HS-27A (cell line): ENCODE measurements around the gene VEGFB.
"Not testable (repeated sequence)": the region's sequence is repeated elsewhere in the genome, so short reads cannot be mapped to it uniquely, and the experiment has no call there.

Experiments
- DNase-seq: peaks from one replicate; pipeline ENCODE4 v3.0.0-alpha.2; 2012; ENCODE audit warnings: low read depth, missing footprints

The VEGFB gene

GRCh38 chr11:64232182-64232966, 2.0 kb upstream of the VEGFB start:
- no peak for DNase-seq

GRCh38 chr11:64232967-64233315, 1.4 kb upstream of the VEGFB start:
- DNase-seq = no peak

DNA sequence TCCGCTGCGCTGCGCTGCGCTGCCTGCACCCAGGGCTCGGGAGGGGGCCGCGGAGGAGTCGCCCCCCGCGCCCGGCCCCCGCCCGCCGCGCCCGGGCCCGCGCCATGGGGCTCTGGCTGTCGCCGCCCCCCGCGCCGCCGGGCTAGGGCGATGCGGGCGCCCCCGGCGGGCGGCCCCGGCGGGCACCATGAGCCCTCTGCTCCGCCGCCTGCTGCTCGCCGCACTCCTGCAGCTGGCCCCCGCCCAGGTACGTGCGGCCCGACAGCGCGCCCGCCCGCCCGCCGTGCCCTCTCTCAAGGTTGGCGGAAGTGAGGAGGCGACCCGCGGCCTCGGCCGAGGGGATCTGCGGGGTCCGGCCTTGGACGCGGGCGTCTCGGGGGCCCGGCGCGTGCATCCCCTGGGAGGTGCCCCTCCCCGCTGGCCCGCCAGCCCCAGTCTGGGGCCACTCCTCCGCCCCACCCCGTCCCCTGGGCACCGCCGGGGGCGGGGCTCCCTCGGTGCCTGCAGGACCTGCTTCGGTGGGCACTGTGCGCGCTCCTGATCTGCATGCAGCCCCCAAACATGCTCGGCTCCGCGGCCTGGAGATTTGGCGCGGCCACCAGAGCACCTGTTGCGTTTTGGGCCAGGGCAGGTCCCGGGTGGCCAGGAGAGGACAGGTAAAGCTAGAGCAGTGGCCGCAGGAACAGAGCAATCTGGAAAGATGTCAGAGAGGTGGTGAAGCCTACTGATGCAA, 429 bp downstream of the VEGFB start:
- DNase-seq = no peak

GRCh38 chr11:64235437-64236161, 1.2 kb downstream of the VEGFB start:
- DNase-seq = no peak

- DNase-seq = no peak
Observed at GRCh38 chr11:64237484-64237951, 3.1 kb downstream of the VEGFB start.

- DNase-seq = no peak
Observed at GRCh38 chr11:64238076-64238475, 3.7 kb downstream of the VEGFB start.

- no peak for DNase-seq
Observed at GRCh38 chr11:64238999-64239398, 4.6 kb downstream of the VEGFB start.

DNA sequence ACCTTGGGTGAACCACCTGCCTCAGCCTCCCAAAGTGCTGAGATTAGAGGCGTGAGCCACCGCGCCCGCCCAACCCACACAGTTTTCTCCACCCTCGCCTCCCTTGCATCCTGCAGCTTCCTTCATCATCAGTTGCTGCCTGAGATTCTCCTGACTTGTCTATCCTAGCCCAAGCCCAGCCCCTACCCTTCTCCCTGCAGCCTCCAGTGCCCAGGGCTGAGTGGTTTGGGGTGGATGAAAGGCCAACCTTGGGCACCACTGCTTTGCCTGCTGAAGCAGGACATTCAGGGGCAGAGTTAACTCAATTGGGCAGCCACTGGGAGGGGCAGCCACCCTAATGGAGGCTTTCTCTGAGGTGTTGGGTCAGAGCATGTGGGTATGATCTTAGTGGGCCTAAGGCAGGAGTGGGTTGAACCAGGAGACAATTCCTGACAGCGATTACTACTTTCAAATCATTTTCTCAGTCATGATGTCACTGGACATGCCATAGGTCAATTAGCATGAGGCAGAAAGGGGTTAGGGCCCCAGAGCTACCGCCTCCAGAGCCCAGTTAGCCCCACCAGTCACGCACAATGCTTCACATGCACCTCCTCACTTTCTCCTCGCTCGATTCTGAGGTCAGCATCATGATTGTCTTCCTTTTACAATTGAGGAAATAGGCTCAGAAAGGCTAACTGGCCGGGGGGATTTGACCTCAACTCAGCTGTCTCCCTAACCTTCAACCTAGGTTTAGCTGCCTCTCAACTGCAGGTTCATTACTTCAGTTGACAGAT, 5.5 kb downstream of the VEGFB start:
- DNase-seq = no peak

- peak; percentile 89 for DNase-seq
Observed at GRCh38 chr11:64240435-64241240, 6.3 kb downstream of the VEGFB start, which contains the start of gene FKBP2. Gene FKBP2 (plus strand): TSS chr11:64241095. CDS start chr11:64242388, 1,293 bp downstream.

DNA sequence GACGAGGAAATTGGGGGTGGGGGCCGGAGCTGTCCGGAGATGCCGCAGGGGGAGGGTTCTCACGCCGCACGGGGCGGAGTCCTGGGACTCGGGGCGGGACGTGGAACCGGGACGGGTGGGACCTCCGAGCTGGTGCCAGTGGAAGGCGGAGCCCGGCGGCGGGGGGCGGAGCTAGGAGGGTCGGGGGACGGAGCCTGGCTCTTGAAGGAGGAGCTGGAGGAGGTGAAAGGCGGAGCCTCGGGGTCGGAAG, 6.8 kb downstream of the VEGFB start:
- DNase-seq = peak; percentile 99

DNA sequence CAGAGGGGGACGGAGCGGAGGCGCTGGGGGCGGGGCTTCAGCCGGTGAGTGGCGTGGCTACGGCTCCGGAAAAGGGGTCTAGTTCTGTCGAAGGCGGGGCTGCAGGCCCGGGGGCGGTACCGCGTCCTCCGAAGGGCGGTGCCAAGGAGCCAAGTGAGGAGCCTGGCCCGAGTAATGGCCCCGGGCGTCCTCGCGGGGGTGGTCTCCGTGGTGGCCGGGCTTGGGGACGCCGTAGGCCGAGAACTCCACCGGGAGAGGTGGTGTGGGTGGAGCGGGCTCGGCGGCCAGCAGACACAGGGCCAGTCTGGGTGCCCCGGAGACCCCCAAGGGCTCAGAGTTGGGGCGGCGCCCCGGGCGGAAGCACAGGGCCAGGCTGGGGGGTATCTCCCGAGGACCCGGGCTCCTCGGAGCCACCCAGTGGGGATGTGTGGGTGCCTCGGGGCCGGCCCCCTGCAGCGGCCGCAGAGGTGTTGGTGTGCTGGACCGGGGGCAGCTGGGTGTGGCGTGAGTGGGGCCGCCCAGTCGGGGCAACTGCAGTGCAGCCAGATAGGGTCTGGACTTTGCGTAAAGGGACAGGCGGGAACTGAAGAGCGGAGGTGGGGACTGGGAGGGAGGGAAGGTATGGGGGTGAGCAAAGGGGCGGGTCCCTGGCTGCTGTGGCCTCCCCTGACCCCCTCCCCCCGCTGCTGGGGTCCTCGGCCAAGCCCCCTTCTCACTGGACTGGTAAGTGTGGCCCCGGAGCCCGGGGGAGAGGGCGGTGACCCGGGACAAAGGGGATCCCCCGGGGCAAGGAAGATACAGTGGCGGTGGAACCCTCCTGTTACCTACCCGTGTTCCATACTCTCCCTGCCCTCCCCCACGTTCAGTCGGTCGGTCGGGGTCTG, 7.3 kb downstream of the VEGFB start:
- DNase-seq = no peak

GRCh38 chr11:64243236-64243854, 9.0 kb downstream of the VEGFB start:
- no peak for DNase-seq

GRCh38 chr11:64244107-64244506, 9.7 kb downstream of the VEGFB start:
- DNase-seq = no peak

DNA sequence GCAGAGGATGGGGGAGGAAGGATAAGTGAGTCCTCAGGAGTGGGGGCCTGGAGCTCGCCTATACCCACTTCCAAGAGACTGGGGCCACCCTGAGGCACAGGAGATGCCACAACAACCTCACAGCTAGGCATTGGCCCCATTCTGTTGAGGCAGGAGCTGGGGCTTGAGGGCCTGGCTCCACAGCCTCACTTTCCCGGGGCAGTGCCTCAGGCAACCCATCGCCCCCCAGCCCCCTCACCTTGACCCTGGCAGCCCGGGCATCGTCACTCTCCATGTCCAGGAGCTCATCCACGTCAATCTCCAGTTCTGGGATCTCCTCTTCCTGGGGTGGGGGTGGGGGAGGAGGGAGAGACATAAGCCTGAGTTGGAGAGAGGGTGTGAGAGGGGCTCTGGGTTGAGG, 10.6 kb downstream of the VEGFB start:
- no peak for DNase-seq

DNA sequence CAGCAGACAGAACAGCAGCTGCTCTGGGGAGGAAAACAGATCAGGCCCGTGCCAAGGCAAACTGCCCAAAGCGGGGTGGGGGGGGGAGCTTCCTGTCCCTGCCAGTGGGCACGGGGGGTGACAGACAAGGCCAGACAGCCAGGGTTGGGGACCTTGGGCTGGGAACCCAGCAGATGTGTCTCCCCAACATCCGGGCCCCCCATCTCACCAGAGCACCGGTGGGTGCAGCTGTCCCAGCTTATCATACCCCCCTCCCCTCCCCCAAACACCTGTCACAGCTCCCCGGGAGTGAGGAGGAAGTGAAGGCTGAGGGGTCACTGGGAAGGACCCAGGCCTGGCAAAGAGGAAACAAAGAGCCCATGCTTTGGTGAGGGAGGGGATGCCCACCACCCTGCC, 11.0 kb downstream of the VEGFB start:
- no peak for DNase-seq

GRCh38 chr11:64245797-64246620, 11.6 kb downstream of the VEGFB start:
- DNase-seq = peak; percentile 90

GRCh38 chr11:64246621-64246870, 12.2 kb downstream of the VEGFB start:
- not testable (repeated sequence) for DNase-seq

DNA sequence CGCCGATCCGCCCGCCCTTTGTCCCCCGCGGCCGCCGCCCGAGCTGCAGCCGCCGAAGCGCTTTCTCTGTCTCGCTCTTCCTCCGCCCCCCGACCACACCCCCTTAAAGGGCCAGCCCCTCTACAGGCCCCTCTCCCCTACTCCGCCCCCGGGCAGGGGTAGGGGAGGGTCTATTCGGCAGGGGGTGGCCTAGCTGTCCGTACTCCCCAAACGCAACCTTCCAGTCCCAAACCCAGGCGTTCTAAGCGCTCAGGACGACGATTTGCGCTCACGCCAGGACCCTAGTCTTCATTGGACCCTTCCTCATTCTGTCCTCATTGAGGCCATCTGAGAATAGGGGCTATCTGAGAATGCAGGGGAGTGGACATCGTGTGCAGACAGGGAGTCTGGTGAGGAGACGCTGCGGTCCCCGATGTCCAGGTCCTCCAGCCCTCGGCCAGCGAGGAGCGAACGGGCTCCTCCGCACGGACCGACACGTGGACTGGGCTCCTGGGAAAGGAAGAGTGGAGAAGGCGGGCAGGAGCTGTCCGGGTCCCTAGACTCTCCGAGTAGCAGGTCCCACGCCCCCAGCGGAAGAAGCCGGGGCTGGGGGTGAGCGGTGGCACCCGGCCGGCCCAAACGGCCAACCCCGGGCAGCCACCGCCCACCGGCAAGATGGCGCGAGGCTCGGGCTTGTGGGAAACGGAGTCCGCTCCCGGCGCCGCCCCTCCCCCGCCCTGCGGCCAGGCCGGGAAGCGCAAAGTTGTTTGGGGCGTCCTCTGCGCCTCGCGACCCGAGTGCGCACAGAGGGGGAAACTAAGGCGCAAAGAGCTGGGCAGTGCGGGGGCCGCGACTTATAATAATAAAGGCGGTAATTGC, 12.7 kb downstream of the VEGFB start, which contains the start of gene PPP1R14B:
Gene PPP1R14B, minus strand, starts transcription at position 73 of the 858 bp plus-strand sequence. CDS start 270 bp downstream, outside the sequence.
- DNase-seq = no peak
